ENCODE results near the gene OTOP2.

OTOP2 gene, protein sequence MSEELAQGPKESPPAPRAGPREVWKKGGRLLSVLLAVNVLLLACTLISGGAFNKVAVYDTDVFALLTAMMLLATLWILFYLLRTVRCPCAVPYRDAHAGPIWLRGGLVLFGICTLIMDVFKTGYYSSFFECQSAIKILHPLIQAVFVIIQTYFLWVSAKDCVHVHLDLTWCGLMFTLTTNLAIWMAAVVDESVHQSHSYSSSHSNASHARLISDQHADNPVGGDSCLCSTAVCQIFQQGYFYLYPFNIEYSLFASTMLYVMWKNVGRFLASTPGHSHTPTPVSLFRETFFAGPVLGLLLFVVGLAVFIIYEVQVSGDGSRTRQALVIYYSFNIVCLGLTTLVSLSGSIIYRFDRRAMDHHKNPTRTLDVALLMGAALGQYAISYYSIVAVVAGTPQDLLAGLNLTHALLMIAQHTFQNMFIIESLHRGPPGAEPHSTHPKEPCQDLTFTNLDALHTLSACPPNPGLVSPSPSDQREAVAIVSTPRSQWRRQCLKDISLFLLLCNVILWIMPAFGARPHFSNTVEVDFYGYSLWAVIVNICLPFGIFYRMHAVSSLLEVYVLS

DNA sequence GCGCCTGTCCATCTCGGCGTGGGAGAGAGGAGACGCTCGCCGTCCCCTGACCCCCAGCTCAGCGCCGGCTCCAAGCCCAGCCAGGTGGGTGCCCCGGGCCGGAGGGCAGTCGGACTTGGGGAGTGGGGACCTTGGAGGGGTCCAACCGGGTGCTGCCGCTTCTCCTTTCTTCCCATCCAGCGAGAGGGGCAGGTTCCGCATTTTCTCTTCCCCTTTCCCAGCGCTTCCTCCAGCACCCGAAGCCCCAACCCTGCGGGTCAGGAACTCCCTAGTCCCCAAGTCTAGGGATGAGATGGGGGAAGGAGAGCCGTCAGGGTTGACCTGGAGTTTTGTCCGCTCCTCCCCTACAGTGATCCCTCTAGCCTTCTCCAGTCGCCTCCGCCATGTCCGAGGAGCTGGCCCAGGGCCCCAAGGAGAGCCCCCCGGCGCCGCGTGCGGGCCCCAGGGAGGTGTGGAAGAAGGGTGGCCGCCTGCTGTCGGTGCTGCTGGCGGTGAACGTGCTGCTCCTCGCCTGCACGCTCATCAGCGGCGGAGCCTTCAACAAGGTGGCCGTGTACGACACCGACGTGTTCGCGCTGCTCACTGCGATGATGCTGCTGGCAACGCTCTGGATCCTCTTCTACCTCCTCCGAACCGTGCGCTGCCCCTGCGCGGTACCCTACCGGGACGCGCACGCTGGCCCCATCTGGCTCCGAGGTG is at the start of gene OTOP2:
OTOP2 (plus strand) TSS at position 24 of the 699 bp plus-strand sequence; CDS start at position 384, 360 bp downstream.
- H3K4me3 ChIP-seq (ENCODE audit: low read length): no peak within 1 kb of the TSS
- TF ChIP-seq ZNF274 (IDR thresholded peaks at IDR 0.05; ENCODE audit: low read depth, low read length): no peak

DNA sequence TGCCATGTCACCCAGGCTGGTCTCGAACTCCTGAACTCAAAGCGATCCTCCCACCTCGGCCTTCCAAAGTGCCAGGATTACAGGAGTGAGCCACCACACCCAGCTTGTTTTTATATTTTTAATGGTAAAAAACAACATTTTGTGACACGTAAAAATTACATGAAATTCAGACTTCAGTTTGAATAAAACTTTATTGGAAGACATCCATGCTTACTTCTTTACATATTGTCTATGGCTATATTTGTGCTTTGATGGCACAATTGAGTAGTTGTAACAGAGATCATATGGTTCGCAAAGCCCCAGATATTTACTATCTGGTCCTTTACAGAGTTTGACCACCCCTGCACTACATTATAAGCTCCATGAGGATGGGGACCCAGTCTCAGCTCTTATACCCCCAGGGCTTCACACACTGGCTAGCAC is 49.4 kb upstream of the OTOP2 start:
- TF ChIP-seq ZNF274 (IDR thresholded peaks at IDR 0.05; ENCODE audit: low read depth, low read length): no peak
- no peak overlapping the region for H3K4me3 ChIP-seq (ENCODE audit: low read length)

GRCh38 chr17:74875155-74875976 is 48.7 kb upstream of the OTOP2 start:
- H3K4me3 ChIP-seq (ENCODE audit: low read length): no peak overlapping the region
- TF ChIP-seq ZNF274 (IDR thresholded peaks at IDR 0.05; ENCODE audit: low read depth, low read length): no peak

DNA sequence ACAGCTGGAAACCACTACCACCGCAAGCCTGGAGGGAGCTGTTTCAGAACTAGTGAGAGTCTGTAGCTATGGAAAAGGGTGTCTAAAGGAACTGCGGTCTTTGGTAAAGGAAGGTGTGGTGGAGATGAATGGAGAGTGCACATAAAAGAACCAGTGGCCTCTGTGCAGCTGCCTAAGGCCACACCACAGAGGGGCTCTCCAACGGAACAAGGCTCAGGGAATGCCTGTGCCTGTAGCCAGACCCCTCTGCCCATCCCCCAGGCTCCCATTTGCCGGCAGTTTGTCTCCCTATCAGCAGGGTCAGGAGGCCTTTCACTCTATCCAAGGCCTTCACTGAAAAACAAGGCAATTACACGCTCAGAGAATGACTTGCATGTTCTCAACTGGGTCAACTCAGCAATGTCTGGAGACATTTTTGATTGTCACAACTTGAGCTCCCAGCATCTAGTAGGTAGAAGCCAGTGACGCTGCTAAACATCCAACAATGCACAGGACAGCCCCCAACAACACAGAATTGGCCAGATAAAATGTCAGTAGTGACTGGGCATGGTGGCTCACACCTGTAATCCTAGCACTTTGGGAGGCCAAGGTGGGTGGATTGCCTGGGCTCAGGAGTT is 48.0 kb upstream of the OTOP2 start:
- no peak overlapping the region for H3K4me3 ChIP-seq (ENCODE audit: low read length)
- TF ChIP-seq ZNF274 (IDR thresholded peaks at IDR 0.05; ENCODE audit: low read depth, low read length): no peak

- H3K4me3 ChIP-seq (ENCODE audit: low read length): no peak overlapping the region
- no peak for TF ChIP-seq ZNF274 (IDR thresholded peaks at IDR 0.05; ENCODE audit: low read depth, low read length)
Measured at GRCh38 chr17:74877592-74878548, 46.2 kb upstream of the OTOP2 start.

DNA sequence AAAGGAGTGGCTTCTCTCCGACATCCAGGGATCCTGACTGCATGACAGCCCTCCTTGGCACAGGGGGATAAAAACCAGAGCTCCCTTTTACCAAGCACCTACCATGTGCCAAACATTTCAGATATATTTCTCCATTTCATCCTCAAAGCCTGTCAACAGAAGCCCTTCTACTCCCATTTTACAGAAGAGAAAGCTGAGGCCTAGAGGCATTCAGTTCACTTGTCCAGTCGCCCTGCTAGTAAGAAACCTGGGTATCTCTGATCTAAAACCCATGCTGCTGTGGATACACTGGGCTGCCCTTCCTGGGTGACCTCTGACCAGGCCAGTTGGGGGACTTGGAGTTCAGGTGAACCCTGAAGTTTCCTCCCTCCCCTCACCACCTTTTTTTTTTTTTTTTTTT is 45.4 kb upstream of the OTOP2 start:
- H3K4me3 ChIP-seq (ENCODE audit: low read length): no peak overlapping the region
- no peak for TF ChIP-seq ZNF274 (IDR thresholded peaks at IDR 0.05; ENCODE audit: low read depth, low read length)

GRCh38 chr17:74879308-74879707 is 44.8 kb upstream of the OTOP2 start:
- H3K4me3 ChIP-seq (ENCODE audit: low read length): no peak overlapping the region
- TF ChIP-seq ZNF274 (IDR thresholded peaks at IDR 0.05; ENCODE audit: low read depth, low read length): no peak

DNA sequence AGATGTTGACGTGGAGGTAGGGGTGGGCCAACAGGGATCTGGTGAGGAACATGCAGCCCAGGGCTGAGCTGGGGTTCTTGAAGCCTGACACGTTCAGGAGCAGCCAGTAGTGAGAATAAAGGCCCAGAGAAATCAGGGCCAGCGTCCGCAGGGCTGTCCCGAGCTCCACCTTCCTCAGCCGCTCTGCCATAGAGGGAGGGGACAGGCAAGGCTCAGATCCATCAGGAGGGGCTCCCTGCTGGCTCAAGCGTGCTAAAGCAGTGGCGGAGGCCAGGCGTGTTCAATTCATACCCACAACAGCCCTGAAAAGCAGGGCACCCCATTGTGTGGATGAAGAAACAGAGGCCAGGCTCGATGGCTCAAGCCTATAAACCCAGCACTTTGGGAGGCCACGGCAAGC is 43.0 kb upstream of the OTOP2 start:
- no peak for TF ChIP-seq ZNF274 (IDR thresholded peaks at IDR 0.05; ENCODE audit: low read depth, low read length)
- no peak overlapping the region for H3K4me3 ChIP-seq (ENCODE audit: low read length)

DNA sequence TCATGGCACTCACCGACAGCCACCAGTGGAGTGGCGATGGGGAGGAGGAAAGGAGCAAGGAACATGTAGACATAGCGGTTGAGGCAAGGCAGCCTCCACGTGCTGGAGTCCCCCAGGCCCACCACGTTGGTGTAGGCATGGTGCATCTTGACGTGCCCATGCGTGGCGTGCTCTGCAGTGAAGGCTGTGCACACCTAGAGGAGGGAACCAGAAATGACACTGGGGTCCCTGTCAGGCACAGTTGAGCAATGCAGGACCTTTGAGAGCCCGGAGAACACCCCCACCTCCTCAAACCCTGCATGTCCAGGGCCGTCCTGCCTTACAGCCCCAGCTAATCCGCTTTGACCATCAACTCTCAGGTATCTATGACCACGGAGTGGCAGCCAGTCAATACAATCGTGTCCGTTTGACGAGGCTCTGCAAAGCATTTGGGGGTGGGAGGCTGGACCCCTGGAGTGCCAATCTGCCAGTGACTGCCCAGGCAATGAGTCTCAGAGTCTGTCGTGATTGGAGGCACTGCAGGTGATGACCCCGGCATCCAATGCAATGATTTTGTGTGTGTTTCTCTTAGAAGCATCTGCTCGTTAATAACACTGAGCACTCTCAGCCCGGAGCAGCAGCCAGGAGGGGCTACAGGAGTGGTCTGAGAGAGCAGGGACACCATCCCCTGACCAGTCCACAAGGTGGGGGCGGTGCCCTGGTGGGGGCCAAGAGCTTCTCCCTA is 41.4 kb upstream of the OTOP2 start:
- no peak overlapping the region for H3K4me3 ChIP-seq (ENCODE audit: low read length)
- no peak for TF ChIP-seq ZNF274 (IDR thresholded peaks at IDR 0.05; ENCODE audit: low read depth, low read length)

GRCh38 chr17:74883241-74883745 is 40.8 kb upstream of the OTOP2 start:
- no peak for TF ChIP-seq ZNF274 (IDR thresholded peaks at IDR 0.05; ENCODE audit: low read depth, low read length)

GRCh38 chr17:74888469-74888868 is 35.6 kb upstream of the OTOP2 start:
- H3K4me3 ChIP-seq (ENCODE audit: low read length): no peak overlapping the region
- no peak for TF ChIP-seq ZNF274 (IDR thresholded peaks at IDR 0.05; ENCODE audit: low read depth, low read length)

More at GRCh38 chr17:74883241-74883745, 40.8 kb upstream of the OTOP2 start:
- H3K4me3 ChIP-seq (ENCODE audit: low read length): no peak overlapping the region

GRCh38 chr17:74890554-74890953 is 33.5 kb upstream of the OTOP2 start:
- no peak for TF ChIP-seq ZNF274 (IDR thresholded peaks at IDR 0.05; ENCODE audit: low read depth, low read length)
- no peak overlapping the region for H3K4me3 ChIP-seq (ENCODE audit: low read length)

Measured in GM08714 (cell line).